WERI-Rb-1 (cell line): ENCODE measurements around the gene OR56B1.
"Not testable (repeated sequence)": the region's sequence is repeated elsewhere in the genome, so short reads cannot be mapped to it uniquely, and the experiment has no call there.

Experiments
- DNase-seq: peaks from one replicate; pipeline ENCODE4 v3.0.0-alpha.2; 2020
- H3K27ac ChIP-seq: fragments of 250-450 bp; sonication (Bioruptor Pico); 2 replicates; pipeline ENCODE4 v1.5.1; 2020; ENCODE audit warnings: mild to moderate bottlenecking, moderate library complexity
- H3K27me3 ChIP-seq: fragments of 250-450 bp; sonication (Bioruptor Pico); 2 replicates; pipeline ENCODE4 v1.5.1; 2021; ENCODE audit warnings: mild to moderate bottlenecking, low read depth, moderate library complexity; ENCODE audit not compliant: insufficient read depth, severe bottlenecking
- H3K36me3 ChIP-seq: fragments of 250-450 bp; sonication (Bioruptor Pico); 2 replicates; pipeline ENCODE4 v1.5.1; 2020; ENCODE audit warnings: mild to moderate bottlenecking, moderate library complexity
- H3K4me3 ChIP-seq: 2 replicates; pipeline ENCODE4 v1.5.1; 2011; ENCODE audit warnings: low read depth, mild to moderate bottlenecking, control low read depth, low read length
- H3K9me3 ChIP-seq: fragments of 250-450 bp; sonication (Bioruptor Pico); 2 replicates; pipeline ENCODE4 v1.5.1; 2021; ENCODE audit warnings: mild to moderate bottlenecking, moderate library complexity; ENCODE audit not compliant: severe bottlenecking
- TF ChIP-seq, protein P1 (sequence below): IDR thresholded peaks from 2 replicates; pipeline ENCODE4 v1.5.1; 2011; ENCODE audit warnings: low read depth, mild to moderate bottlenecking, control low read depth, inconsistent platforms, low read length

OR56B1 gene

GRCh38 chr11:5736396-5736795 is at the start of gene OR56B1:
OR56B1 (plus strand) TSS chr11:5736448; CDS start chr11:5736517, 69 bp downstream.
- no peak for DNase-seq
- H3K4me3 ChIP-seq, result no peak within 1 kb of the TSS
- no peaks in the 10 kb centered on the region for H3K9me3 ChIP-seq
- no peak within 1 kb of the TSS for H3K27ac ChIP-seq
- H3K27me3 ChIP-seq, result peaks cover 30% of the 10 kb centered on the region
- no peaks in the 10 kb centered on the region for H3K36me3 ChIP-seq
- TF ChIP-seq, protein P1, sequence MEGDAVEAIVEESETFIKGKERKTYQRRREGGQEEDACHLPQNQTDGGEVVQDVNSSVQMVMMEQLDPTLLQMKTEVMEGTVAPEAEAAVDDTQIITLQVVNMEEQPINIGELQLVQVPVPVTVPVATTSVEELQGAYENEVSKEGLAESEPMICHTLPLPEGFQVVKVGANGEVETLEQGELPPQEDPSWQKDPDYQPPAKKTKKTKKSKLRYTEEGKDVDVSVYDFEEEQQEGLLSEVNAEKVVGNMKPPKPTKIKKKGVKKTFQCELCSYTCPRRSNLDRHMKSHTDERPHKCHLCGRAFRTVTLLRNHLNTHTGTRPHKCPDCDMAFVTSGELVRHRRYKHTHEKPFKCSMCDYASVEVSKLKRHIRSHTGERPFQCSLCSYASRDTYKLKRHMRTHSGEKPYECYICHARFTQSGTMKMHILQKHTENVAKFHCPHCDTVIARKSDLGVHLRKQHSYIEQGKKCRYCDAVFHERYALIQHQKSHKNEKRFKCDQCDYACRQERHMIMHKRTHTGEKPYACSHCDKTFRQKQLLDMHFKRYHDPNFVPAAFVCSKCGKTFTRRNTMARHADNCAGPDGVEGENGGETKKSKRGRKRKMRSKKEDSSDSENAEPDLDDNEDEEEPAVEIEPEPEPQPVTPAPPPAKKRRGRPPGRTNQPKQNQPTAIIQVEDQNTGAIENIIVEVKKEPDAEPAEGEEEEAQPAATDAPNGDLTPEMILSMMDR, result no peak

DNA sequence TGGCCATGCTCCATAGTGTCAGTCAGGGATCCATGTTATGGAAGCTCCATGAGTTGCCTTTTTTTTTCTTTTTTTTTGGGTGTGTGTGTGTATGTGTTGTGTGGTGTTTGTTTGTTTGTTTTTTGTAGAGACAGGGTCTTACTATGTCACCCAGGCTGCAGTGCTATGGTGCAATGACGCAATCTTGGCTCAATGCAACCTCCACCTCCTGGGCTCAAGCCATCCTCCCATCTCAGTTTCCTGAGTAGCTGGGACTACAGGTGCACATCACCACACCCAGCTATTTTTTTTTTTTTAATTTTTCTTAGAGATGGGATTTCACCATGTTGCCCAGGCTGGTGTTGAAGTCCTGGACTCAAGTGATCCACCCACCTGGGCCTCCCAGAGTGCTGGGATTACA is 47.8 kb upstream of the OR56B1 start:
- Histone ChIP-seq H3K9me3 (no peaks in the 10 kb centered on the region), H3K27me3 (peaks cover 67% of the 10 kb centered on the region), H3K27ac (no peak overlapping the region), H3K36me3 (no peaks in the 10 kb centered on the region), H3K4me3 (no peak overlapping the region)
- TF ChIP-seq, protein P1, result no peak
- no peak for DNase-seq

GRCh38 chr11:5689551-5689983 is 46.7 kb upstream of the OR56B1 start, which contains the start of gene TRIM22:
TRIM22 (plus strand) TSS chr11:5689790; CDS start chr11:5696233, 6,443 bp downstream.
- Histone ChIP-seq H3K27ac (no peak within 1 kb of the TSS), H3K36me3 (no peaks in the 10 kb centered on the region), H3K27me3 (peaks cover 70% of the 10 kb centered on the region), H3K9me3 (no peaks in the 10 kb centered on the region), H3K4me3 (no peak within 1 kb of the TSS)
- TF ChIP-seq, protein P1, result no peak
- DNase-seq, result no peak

DNA sequence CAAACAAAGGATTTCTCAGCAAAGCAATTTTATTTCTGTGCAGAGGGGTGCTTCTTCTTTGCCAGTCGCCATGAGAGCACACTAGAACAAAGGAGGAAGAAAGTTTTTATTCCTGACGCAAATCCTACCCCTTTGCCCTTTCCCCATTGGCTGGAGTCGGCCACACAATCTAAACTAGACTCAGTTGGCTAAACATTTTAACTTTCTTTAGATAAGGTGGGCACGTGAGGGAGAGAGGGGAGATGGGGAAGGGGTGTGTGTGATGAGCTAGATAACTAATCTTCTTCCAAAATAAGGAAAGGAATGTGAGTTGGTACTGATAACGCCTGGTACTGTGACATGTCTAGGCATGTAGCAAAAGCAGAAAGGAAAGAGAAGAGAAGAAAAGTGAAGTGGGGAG is 46.0 kb upstream of the OR56B1 start:
- Histone ChIP-seq H3K4me3 (no peak overlapping the region), H3K9me3 (no peaks in the 10 kb centered on the region), H3K27ac (no peak overlapping the region), H3K27me3 (peaks cover 70% of the 10 kb centered on the region), H3K36me3 (no peaks in the 10 kb centered on the region)
- no peak for DNase-seq
- TF ChIP-seq, protein P1, result no peak

DNA sequence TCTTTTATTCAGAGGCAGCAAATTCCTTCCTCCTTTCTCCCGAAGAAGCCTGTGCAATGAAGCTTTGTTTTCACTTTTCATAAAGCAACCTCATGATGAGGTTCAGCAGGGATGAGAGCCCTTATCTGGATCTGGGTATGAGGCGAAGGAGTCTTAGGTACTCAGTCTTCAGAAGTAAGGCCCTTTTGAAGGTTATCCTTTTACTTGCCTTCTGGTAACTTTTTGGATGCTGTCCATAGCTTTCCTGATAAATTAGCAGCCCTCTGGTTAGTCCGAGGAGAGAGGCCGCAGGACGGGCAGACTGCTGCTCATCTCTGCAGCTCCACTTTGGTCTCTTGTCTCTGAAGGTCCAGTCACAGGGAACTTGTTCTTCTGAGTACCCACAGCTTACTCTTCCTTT is 45.5 kb upstream of the OR56B1 start:
- DNase-seq, result no peak
- TF ChIP-seq, protein P1, result no peak
- peaks cover 68% of the 10 kb centered on the region for H3K27me3 ChIP-seq
- H3K9me3 ChIP-seq, result no peaks in the 10 kb centered on the region
- no peak overlapping the region for H3K4me3 ChIP-seq
- H3K36me3 ChIP-seq, result no peaks in the 10 kb centered on the region
- H3K27ac ChIP-seq, result no peak overlapping the region

GRCh38 chr11:5691238-5691963 is 44.8 kb upstream of the OR56B1 start:
- H3K27me3 ChIP-seq, result peaks cover 70% of the 10 kb centered on the region
- DNase-seq, H3K36me3 ChIP-seq, H3K4me3 ChIP-seq, H3K27ac ChIP-seq, H3K9me3 ChIP-seq: not testable (repeated sequence)
